Osteoblast (primary cell): Measurements from ENCODE around the gene EVI5. TPM values are rescaled to one million over a fixed set of nuclear protein-coding genes. Genes with fewer than 3 reads are reported as not detected.

Experiments
- DNase-seq: peaks from one replicate; pipeline ENCODE4 v3.0.0; 2011; ENCODE audit warnings: low spot score, mixed read lengths; ENCODE audit not compliant: insufficient read length; ENCODE audit errors: missing footprints
- H2AFZ ChIP-seq: 2 replicates; pipeline ENCODE4 v1.6.0; 2011; ENCODE audit warnings: mild to moderate bottlenecking, low read length
- H3K27ac ChIP-seq: 2 replicates; pipeline ENCODE4 v1.5.1; 2011; ENCODE audit warnings: mild to moderate bottlenecking, low read depth, low read length, moderate library complexity
- H3K27me3 ChIP-seq: 2 replicates; pipeline ENCODE4 v1.6.0; 2012; ENCODE audit warnings: mild to moderate bottlenecking, control low read depth, inconsistent platforms, low read length, moderate library complexity; ENCODE audit not compliant: insufficient read depth
- H3K36me3 ChIP-seq: 2 replicates; pipeline ENCODE4 v1.5.1; 2011; ENCODE audit warnings: mild to moderate bottlenecking, low read length, control low read depth, moderate library complexity; ENCODE audit not compliant: insufficient read depth
- H3K4me1 ChIP-seq: 2 replicates; pipeline ENCODE4 v1.5.1; 2011; ENCODE audit warnings: mild to moderate bottlenecking, low read length, control low read depth, moderate library complexity; ENCODE audit not compliant: insufficient read depth
- H3K4me2 ChIP-seq: 2 replicates; pipeline ENCODE4 v1.6.0; 2011; ENCODE audit warnings: mild to moderate bottlenecking, low read length; ENCODE audit not compliant: insufficient read depth
- H3K4me3 ChIP-seq: fragments of 200-600 bp; sonication (generic); 3 replicates; pipeline ENCODE4 v1.5.1; 2012; ENCODE audit warnings: mild to moderate bottlenecking, low read length, inconsistent platforms; ENCODE audit not compliant: insufficient read depth
- H3K79me2 ChIP-seq: 2 replicates; pipeline ENCODE4 v1.6.0; 2012; ENCODE audit warnings: mild to moderate bottlenecking, low read length, control low read depth, inconsistent platforms; ENCODE audit not compliant: insufficient read depth
- H3K9me3 ChIP-seq: 2 replicates; pipeline ENCODE4 v1.5.1; 2011; ENCODE audit warnings: low read depth, low read length, control low read depth
- H4K20me1 ChIP-seq: 2 replicates; pipeline ENCODE4 v1.6.0; 2012; ENCODE audit warnings: mild to moderate bottlenecking, low read length, control low read depth; ENCODE audit not compliant: insufficient read depth
- total RNA-seq: library from RNA; depleted of rRNA; stranded (reverse); fragments of >200 nt; gene quantifications from 2 replicates; pipeline ENCODE4 v1.2.3, GENCODE V29; 2012
- TF ChIP-seq, protein P1 (sequence below): IDR thresholded peaks from 2 replicates; pipeline ENCODE4 v1.5.1; 2011; ENCODE audit warnings: mild to moderate bottlenecking, low read depth, low read length, moderate library complexity; ENCODE audit errors: extremely low read depth

The EVI5 gene
- total RNA-seq, 1 donor, result 51.8 TPM

DNA sequence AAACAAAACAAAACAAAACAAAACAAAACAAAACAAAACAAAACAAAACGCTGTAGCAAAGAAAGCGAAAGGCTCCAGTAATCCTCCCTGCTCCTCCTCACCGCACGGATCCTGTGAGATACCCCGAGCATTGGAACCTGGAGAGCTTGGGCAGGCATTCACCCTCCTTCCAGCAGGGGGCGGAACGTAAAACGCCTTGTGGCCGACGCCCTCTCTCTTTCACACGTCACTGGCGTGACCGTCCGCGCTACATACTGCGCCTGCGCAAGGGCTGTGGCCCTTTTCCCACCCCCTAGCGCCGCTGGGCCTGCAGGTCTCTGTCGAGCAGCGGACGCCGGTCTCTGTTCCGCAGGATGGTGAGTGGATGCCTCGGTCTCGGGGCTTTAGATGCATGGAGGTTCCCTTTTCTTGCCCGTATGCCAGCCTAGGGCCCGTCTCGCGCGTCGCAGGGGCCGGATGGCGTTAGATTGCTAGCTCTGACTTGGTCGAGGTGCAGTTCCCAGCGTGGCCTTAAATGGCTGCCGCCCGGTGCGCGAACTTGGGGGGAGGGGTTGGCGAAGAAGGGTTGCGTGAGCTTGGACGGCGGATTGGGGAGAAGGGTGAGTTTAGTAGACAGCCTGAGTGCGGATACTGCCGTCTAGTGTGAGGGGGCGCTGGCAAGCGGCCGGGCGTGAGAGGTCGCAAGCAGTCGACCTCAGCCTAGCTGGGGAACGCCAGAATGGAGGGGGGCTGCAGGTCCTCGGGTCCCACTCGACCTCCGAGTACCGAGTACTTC lies 47.0 kb upstream of the EVI5 start, which contains the start of gene RPL5:
Gene RPL5 (plus strand): TSS at position 279 of the 775 bp plus-strand sequence. CDS start 75 bp downstream, at position 354.
- Histone ChIP-seq H3K4me2 (peak within 1 kb of the TSS; percentile 82), H3K9me3 (no peaks in the 10 kb centered on the region), H3K27ac (peak within 1 kb of the TSS; percentile 94), H3K4me3 (peak within 1 kb of the TSS; percentile 93), H2AFZ (peak within 1 kb of the TSS; percentile 92), H3K27me3 (no peaks in the 10 kb centered on the region), H3K4me1 (peaks cover 41% of the 10 kb centered on the region), H4K20me1 (peaks cover 50% of the 10 kb centered on the region), H3K36me3 (peaks cover 39% of the 10 kb centered on the region), H3K79me2 (peaks cover 51% of the 10 kb centered on the region)
- TF ChIP-seq, protein P1, sequence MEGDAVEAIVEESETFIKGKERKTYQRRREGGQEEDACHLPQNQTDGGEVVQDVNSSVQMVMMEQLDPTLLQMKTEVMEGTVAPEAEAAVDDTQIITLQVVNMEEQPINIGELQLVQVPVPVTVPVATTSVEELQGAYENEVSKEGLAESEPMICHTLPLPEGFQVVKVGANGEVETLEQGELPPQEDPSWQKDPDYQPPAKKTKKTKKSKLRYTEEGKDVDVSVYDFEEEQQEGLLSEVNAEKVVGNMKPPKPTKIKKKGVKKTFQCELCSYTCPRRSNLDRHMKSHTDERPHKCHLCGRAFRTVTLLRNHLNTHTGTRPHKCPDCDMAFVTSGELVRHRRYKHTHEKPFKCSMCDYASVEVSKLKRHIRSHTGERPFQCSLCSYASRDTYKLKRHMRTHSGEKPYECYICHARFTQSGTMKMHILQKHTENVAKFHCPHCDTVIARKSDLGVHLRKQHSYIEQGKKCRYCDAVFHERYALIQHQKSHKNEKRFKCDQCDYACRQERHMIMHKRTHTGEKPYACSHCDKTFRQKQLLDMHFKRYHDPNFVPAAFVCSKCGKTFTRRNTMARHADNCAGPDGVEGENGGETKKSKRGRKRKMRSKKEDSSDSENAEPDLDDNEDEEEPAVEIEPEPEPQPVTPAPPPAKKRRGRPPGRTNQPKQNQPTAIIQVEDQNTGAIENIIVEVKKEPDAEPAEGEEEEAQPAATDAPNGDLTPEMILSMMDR, result peak; percentile 98
- DNase-seq, result peak; percentile 97

DNA sequence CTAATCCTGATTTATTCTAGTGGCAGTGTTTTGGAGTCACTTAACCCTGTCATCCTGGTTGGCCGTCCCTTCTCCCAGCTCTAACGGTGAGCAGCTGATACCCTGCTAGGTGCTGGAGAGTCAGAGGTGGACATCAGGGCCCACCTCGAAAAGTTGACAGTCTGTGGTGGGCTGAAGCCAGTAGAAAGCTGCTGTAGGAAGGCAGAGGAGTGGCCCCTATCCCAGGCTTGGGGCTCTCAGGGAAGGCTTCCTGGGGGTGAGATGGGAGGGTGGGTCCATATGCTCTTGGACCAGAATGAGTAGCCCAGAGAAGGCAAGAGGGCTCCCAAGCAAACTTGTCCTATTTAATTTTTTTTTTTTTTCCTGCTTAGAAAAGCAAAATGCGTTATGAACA lies 46.5 kb upstream of the EVI5 start:
- Histone ChIP-seq H3K36me3 (peaks cover 33% of the 10 kb centered on the region), H3K27ac (no peak overlapping the region), H3K27me3 (no peaks in the 10 kb centered on the region), H3K9me3 (no peaks in the 10 kb centered on the region), H3K4me2 (peak overlapping the region; percentile 64), H2AFZ (peak overlapping the region; percentile 92), H3K4me3 (peak overlapping the region; percentile 93), H3K4me1 (peaks cover 36% of the 10 kb centered on the region), H4K20me1 (peaks cover 44% of the 10 kb centered on the region), H3K79me2 (peaks cover 45% of the 10 kb centered on the region)
- TF ChIP-seq, protein P1, result no peak
- DNase-seq, result no peak

DNA sequence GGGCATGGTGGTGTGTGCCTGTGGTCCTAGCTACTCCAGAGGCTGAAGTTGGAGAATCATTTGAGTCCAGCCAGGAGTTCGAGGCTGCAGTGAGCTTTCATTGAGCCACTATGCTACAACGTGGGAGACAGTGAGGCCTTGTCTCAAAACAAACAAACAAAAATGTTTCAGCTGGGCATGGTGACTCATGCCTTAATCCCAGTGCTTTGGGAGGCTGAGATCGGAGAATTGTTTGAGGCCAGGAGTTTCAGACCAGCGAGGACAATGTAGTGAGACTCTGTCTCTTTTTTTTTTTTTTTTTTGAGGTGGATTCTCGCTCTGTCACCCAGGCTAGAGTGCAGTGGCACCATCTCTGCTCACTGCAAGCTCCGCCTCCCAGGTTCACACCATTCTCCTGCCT lies 41.9 kb upstream of the EVI5 start:
- no peak for DNase-seq
- Histone ChIP-seq H3K4me2 (no peak overlapping the region), H3K9me3 (no peaks in the 10 kb centered on the region), H3K79me2 (no peaks in the 10 kb centered on the region), H3K4me1 (peaks cover 3% of the 10 kb centered on the region), H2AFZ (peak overlapping the region; percentile 43), H3K27ac (no peak overlapping the region), H3K4me3 (no peak overlapping the region), H4K20me1 (no peaks in the 10 kb centered on the region), H3K27me3 (no peaks in the 10 kb centered on the region), H3K36me3 (no peaks in the 10 kb centered on the region)
- TF ChIP-seq, protein P1, result no peak

DNA sequence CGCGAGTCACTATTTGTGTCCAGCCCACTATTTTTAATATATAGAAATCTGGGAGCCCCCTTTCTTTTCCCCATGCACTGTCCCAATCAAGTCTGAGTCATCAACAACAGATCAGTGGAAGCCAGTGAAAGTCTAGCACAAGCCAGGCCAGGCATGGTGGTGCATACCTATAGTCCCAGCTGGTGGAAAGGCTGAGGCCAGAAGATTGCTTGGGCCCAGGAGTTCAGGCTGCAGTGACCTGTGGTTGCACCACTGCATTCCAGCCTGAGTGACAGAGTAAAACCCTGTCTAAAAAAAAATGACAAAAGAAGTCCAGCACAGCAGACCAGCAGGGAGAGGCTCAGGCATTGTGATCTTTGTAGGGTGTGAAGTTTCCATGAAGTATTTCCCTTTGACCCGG lies 38.0 kb upstream of the EVI5 start:
- Histone ChIP-seq H3K79me2 (no peaks in the 10 kb centered on the region), H3K27ac (no peak overlapping the region), H3K4me3 (no peak overlapping the region), H3K36me3 (no peaks in the 10 kb centered on the region), H3K4me1 (no peaks in the 10 kb centered on the region), H3K9me3 (no peaks in the 10 kb centered on the region), H3K27me3 (no peaks in the 10 kb centered on the region), H3K4me2 (no peak overlapping the region), H2AFZ (no peak overlapping the region), H4K20me1 (no peaks in the 10 kb centered on the region)
- DNase-seq, result no peak
- TF ChIP-seq, protein P1, result no peak
